HUES6 (cell line): ENCODE results near the gene SH2B3.

ENCODE experiments used
- H3K27ac ChIP-seq: 2 replicates; pipeline ENCODE4 v1.7.0; 2013; ENCODE audit warnings: low read depth, mild to moderate bottlenecking, low read length, inconsistent platforms
- H3K27me3 ChIP-seq: 2 replicates; pipeline ENCODE4 v1.6.1; 2013; ENCODE audit warnings: low read length; ENCODE audit not compliant: control insufficient read depth, insufficient read depth
- H3K36me3 ChIP-seq: 2 replicates; pipeline ENCODE4 v1.6.1; 2013; ENCODE audit warnings: low read length; ENCODE audit not compliant: control insufficient read depth, insufficient read depth
- H3K4me1 ChIP-seq: 2 replicates; pipeline ENCODE4 v1.6.1; 2013; ENCODE audit warnings: low read length; ENCODE audit not compliant: control insufficient read depth, insufficient read depth
- H3K4me3 ChIP-seq: 2 replicates; pipeline ENCODE4 v1.5.1; 2013; ENCODE audit warnings: low read depth, low read length
- H3K9ac ChIP-seq: one replicate; pipeline ENCODE4 v1.6.1; 2013; ENCODE audit warnings: mild to moderate bottlenecking, low read length
- H3K9me3 ChIP-seq: 2 replicates; pipeline ENCODE4 v1.6.1; 2013; ENCODE audit warnings: low read depth, low read length; ENCODE audit not compliant: control insufficient read depth, insufficient read depth

Gene SH2B3

GRCh38 chr12:111434049-111434448, 28.3 kb downstream of the SH2B3 start:
- H3K36me3 ChIP-seq = no peaks in the 10 kb centered on the region
- H3K27me3 ChIP-seq = no peaks in the 10 kb centered on the region
- peak overlapping the region; percentile 64 for H3K27ac ChIP-seq
- no peaks in the 10 kb centered on the region for H3K9me3 ChIP-seq
- H3K9ac ChIP-seq = peak overlapping the region; percentile 43
- H3K4me1 ChIP-seq = peaks cover 54% of the 10 kb centered on the region
- no peak overlapping the region for H3K4me3 ChIP-seq

- Histone ChIP-seq H3K36me3 (no peaks in the 10 kb centered on the region), H3K9me3 (no peaks in the 10 kb centered on the region), H3K27ac (peak overlapping the region; percentile 64), H3K9ac (peak overlapping the region; percentile 31), H3K27me3 (no peaks in the 10 kb centered on the region), H3K4me1 (peaks cover 50% of the 10 kb centered on the region), H3K4me3 (no peak overlapping the region)
These were observed 29.1 kb downstream of the SH2B3 start for GRCh38 chr12:111434680-111435338.

DNA sequence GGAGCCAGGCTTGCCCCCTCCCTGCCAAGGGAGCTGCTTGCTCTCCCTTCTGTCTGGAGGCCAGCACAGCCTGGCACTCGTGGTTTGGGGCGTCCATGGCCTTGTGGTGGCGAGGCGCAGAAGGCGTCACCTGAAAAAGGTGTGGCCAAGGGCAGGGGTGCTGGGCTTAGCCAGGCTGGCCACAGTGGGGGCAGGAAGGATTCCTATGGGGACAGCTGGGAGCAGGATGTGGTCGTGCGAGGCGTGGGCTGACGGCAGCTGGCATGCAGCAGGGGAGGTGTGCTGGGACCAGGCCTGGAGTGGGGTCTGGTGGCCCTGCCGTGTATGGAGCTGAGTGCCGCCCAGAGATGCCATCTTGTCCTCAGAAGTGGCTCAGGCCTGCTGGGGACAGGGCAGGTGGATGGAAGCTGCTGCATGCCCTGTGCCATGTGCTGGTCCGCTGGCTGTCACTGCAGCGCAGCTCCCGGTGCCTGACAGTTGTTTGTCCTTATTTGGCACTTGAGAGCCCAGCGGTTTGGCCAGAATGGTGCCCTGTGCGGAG, 30.0 kb downstream of the SH2B3 start:
- Histone ChIP-seq H3K27ac (no peak overlapping the region), H3K4me3 (no peak overlapping the region), H3K27me3 (no peaks in the 10 kb centered on the region), H3K9ac (no peak overlapping the region), H3K4me1 (peaks cover 41% of the 10 kb centered on the region), H3K36me3 (no peaks in the 10 kb centered on the region), H3K9me3 (no peaks in the 10 kb centered on the region)

DNA sequence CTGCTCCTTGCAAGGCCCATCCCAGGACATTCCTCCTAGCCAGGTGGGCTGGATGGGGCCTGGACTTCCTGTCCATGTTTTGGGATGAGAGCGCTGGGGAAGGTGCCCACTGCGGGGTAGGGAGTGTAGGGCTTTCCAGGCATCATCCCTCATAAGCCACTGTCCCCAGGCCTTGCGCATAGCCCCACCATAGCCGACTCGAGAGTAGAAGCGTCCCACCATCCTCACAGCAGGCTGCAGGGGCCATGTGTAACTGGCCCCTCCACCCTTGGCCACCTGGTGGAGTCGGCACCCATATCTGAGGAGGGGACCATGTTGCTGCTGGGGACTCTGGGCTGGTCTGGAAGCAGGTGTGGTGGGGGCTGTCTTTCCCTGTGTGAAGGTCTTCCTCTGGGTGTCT, 30.5 kb downstream of the SH2B3 start:
- no peak overlapping the region for H3K4me3 ChIP-seq
- no peaks in the 10 kb centered on the region for H3K36me3 ChIP-seq
- H3K4me1 ChIP-seq = peaks cover 41% of the 10 kb centered on the region
- H3K9me3 ChIP-seq = no peaks in the 10 kb centered on the region
- no peaks in the 10 kb centered on the region for H3K27me3 ChIP-seq
- no peak overlapping the region for H3K27ac ChIP-seq
- H3K9ac ChIP-seq = no peak overlapping the region

DNA sequence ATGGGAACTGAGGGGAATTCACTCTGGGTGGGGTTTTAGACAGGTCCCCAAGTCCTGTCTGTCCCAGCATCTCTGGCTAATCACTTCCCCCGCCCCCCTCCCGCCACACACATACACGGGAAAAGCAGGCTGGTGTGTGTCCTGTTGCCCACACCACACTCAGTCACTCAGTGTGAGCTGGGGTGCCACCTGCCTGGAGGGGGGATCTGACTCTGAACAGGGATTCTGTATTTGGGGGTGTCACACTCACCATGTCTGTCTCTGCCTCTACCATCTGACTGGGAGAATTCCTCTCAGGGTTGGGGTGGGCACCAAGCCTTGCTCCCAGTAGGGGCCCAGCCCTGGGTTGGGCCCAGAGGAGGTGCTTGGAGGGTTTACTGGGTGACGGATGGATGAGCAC, 31.1 kb downstream of the SH2B3 start:
- Histone ChIP-seq H3K36me3 (no peaks in the 10 kb centered on the region), H3K9ac (no peak overlapping the region), H3K9me3 (no peaks in the 10 kb centered on the region), H3K4me1 (peaks cover 36% of the 10 kb centered on the region), H3K27me3 (no peaks in the 10 kb centered on the region), H3K27ac (no peak overlapping the region), H3K4me3 (no peak overlapping the region)

- no peaks in the 10 kb centered on the region for H3K9me3 ChIP-seq
- peaks cover 43% of the 10 kb centered on the region for H3K4me1 ChIP-seq
- no peak overlapping the region for H3K9ac ChIP-seq
- no peak overlapping the region for H3K27ac ChIP-seq
- H3K27me3 ChIP-seq = no peaks in the 10 kb centered on the region
- H3K4me3 ChIP-seq = no peak overlapping the region
- H3K36me3 ChIP-seq = peaks cover 8% of the 10 kb centered on the region; the same call in 1 of the 2 replicates
These were observed 32.2 kb downstream of the SH2B3 start for GRCh38 chr12:111437816-111438454.

DNA sequence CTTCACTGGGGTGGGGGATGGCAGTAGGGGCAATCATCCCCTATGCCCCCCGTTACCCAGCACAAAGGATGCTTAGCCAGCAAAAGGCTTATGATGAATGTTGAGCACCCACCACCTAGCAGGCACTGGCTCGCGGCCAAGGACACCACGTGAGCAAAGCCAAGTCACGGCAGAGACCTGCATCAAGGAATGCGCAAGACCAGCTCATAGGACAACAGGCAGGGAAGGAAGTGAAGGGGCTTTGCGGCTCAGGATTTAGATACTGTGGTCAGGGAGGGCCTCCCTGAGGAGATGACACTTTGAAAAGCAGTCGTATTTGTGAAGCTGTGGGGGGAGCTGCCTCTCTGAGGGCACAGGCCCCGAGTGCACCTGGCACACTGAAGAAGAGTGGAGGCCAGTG, 32.8 kb downstream of the SH2B3 start:
- no peak overlapping the region for H3K27ac ChIP-seq
- no peak overlapping the region for H3K9ac ChIP-seq
- H3K27me3 ChIP-seq = no peaks in the 10 kb centered on the region
- H3K4me1 ChIP-seq = peaks cover 43% of the 10 kb centered on the region
- no peak overlapping the region for H3K4me3 ChIP-seq
- H3K9me3 ChIP-seq = no peaks in the 10 kb centered on the region
- H3K36me3 ChIP-seq = peaks cover 13% of the 10 kb centered on the region

DNA sequence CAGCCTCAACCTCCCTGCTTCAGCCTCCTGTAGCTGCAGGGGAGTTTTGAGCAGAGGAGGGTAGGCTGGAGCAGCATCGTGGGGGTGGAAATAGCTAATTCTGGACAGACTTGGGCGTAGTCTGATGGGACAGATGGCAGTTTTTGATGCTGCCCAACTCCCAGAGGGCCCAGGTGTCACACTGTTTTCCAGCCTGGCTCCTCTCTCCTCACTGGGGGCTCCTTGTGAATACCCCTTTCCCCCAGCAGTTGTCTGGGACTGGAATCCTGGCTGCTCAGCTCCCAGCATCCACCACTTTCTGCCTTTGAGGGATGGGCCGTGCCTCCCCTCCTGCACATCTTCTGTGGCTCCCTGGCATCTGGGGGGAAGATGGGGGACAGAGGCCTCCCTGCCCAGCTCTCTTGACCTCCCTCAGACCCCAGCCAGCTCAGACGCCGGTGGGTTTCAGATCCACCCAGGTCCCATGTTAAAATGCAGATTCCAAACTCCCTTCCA, 34.0 kb downstream of the SH2B3 start:
- Histone ChIP-seq H3K4me1 (peaks cover 37% of the 10 kb centered on the region), H3K9me3 (no peaks in the 10 kb centered on the region), H3K27ac (no peak overlapping the region), H3K4me3 (no peak overlapping the region), H3K27me3 (no peaks in the 10 kb centered on the region), H3K9ac (no peak overlapping the region), H3K36me3 (peaks cover 21% of the 10 kb centered on the region)

DNA sequence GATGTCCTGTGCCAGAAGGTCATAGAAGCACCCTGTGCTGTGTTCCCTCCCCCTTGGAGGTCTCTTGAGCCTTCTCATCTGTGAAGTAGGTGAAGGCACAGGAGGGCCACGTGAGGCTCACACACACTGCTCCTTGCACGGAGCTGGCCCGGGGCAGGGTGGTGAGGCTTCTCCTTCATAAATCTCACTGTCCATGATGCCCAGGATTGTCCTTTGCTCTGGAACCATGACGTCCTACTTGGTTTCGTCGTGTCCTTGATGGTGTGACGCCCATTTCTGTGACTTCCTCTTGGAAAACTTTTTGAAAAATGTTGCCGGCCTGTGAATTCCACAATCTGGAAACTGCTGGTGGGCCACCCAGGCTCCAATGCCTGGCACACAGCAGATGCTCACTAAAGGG, 34.4 kb downstream of the SH2B3 start:
- Histone ChIP-seq H3K27me3 (no peaks in the 10 kb centered on the region), H3K36me3 (peaks cover 21% of the 10 kb centered on the region), H3K9me3 (no peaks in the 10 kb centered on the region), H3K4me3 (no peak overlapping the region), H3K4me1 (peaks cover 37% of the 10 kb centered on the region), H3K9ac (no peak overlapping the region), H3K27ac (no peak overlapping the region)

DNA sequence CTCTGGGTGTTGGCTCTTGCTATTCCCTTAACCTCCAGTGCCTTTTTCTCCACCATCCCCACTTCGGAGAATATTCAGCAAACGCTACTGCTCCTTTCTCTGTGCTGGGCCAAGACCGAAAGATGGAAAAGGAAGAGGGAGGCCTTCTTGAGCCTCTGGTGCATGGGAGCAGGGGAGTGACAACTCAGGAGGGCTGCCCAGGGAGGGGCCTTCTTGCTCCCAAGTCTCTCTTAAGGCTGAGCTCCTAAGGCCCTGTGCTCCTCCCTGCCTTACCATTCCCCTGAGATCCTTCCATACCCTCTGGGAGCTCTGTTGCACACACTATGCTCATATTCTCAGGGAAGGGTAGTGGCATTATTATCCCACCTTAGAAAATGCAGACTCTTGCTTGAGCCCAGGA, 34.9 kb downstream of the SH2B3 start:
- Histone ChIP-seq H3K9ac (no peak overlapping the region), H3K36me3 (peaks cover 26% of the 10 kb centered on the region), H3K27ac (no peak overlapping the region), H3K9me3 (no peaks in the 10 kb centered on the region), H3K27me3 (no peaks in the 10 kb centered on the region), H3K4me3 (no peak overlapping the region), H3K4me1 (peaks cover 37% of the 10 kb centered on the region)

DNA sequence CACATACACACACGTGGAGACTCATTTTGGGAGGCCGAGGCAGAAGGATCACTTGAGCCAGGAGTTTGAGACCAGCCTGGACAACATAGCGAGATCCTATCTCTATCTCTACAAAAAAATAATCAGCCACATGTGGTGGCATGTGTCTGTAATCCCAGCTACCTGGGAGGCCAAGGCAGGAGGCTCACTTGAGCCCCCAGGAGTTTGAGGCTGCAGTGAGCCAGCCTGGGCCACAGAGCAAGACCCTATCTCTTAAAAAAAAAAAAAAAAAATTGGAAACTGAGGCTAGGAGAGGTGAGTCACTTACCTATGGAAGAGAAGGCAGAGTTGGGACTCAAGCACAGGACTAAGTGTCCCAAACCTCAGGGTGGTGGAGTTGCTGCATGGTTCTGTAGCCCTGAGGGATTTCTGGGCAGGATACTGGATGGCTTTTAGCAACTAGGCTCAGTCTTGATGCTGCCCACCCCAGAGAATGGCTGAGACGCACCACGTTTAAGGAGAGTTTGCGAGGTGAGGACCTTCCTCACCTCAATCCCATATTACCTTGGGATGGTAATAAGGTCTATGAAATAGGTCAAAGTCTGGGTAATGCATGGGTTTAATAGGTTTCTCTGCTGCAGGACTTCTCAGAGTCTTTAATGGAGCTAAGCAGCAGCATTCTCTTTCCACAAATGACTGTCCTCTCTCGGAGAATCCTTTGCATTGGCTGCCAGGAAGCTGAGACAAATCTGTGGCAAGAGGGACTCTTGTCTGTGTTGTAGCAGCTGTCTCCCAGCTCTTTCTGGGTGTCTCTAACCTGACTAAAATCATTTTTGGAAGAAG, 35.6 kb downstream of the SH2B3 start:
- Histone ChIP-seq H3K4me1 (peaks cover 37% of the 10 kb centered on the region), H3K27me3 (no peaks in the 10 kb centered on the region), H3K36me3 (peaks cover 30% of the 10 kb centered on the region), H3K9me3 (no peaks in the 10 kb centered on the region), H3K4me3 (no peak overlapping the region), H3K9ac (no peak overlapping the region), H3K27ac (no peak overlapping the region)
